ENCODE results near the gene KLHL22. TPM values are rescaled to one million over a fixed set of nuclear protein-coding genes. Genes with fewer than 3 reads are reported as not detected.

The KLHL22 gene
- total and polyA plus RNA-seq, 2 donors (not counting 3 experiments of a cell fraction or from before 2014, with no cell fraction given), result 24.2 to 33.6 TPM

GRCh38 chr22:20427104-20427944 lies 68.3 kb downstream of the KLHL22 start:
- H3K4me2 ChIP-seq (ENCODE audit: insufficient read depth, low read length), result no peak overlapping the region
- peaks cover 2% of the 10 kb centered on the region for H4K20me1 ChIP-seq (replicated peaks; ENCODE audit: control insufficient read depth, extremely low read depth, insufficient read depth, low read length)
- DNase-seq (ENCODE audit: low read depth, low spot score) (no peak), FAIRE-seq (no peak)
- H3K27me3 ChIP-seq (ENCODE audit: control insufficient read depth in 2 of 2, insufficient read depth in 2 of 2, low read length in 2 of 2), result no peaks in the 10 kb centered on the region
- H3K9ac ChIP-seq (replicated peaks; ENCODE audit: extremely low read depth, insufficient read depth, low read length), result no peak overlapping the region
- H3K4me1 ChIP-seq (ENCODE audit: control insufficient read depth, extremely low read depth, insufficient read depth, low read length), result peaks cover 4% of the 10 kb centered on the region
- H3K27ac ChIP-seq (ENCODE audit: insufficient read depth, low read depth, low read length), result no peak overlapping the region
- no peaks in the 10 kb centered on the region for H3K79me2 ChIP-seq (ENCODE audit: control insufficient read depth, insufficient read depth, low read length)
- intact Hi-C loops (cut with micrococcal nuclease) (no loop called here), dilution Hi-C loops (cut with MboI; ENCODE audit: extremely low pct_ligation_motif_present, low sequenced_read_pairs) (no loop called here)
- no peaks in the 10 kb centered on the region for H3K9me3 ChIP-seq (replicated peaks; ENCODE audit: control insufficient read depth, insufficient read depth, low read length)
- H3K36me3 ChIP-seq (ENCODE audit: control insufficient read depth in 2 of 2, extremely low read depth in 1 of 2, insufficient read depth in 2 of 2, low read length in 2 of 2), result peaks cover 4 to 18% of the 10 kb centered on the region in 2 experiments
- no peaks in the 10 kb centered on the region for H3K9me1 ChIP-seq (replicated peaks; ENCODE audit: control insufficient read depth, extremely low read depth, insufficient read depth, low read length)
- no TSS peak for BruUV-seq (replicated peaks)
- TF ChIP-seq MYC (IDR thresholded peaks at IDR 0.05; ENCODE audit: low read depth, low read length) (no peak), MAX (IDR thresholded peaks at IDR 0.05; ENCODE audit: insufficient read depth, insufficient read length) (no peak), EZH2 (IDR thresholded peaks at IDR 0.05; ENCODE audit: borderline replicate concordance, low read depth, low read length, severe bottlenecking) (no peak), POLR2AphosphoS5 (IDR thresholded peaks at IDR 0.05; ENCODE audit: insufficient read depth, low read depth, low read length) (no peak), GATA2 (IDR thresholded peaks at IDR 0.05; ENCODE audit: insufficient read depth, insufficient read length, low read depth, low read length) (no peak), FOS (IDR thresholded peaks at IDR 0.05; ENCODE audit: borderline replicate concordance, insufficient read depth, low read length) (no peak)
- ChIA-PET POLR2A (no interaction called here), CTCF (interaction anchor here (1.0 to 2.6 kb wide), 2 partner anchors 9 to 29 kb away, joined by 3 to 23 read pairs; no protein-coding TSS in a partner anchor)
- H3K4me3 ChIP-seq (replicated peaks in 1 of 3; ENCODE audit: insufficient read depth in 1 of 3, low read depth in 1 of 3, low read length in 3 of 3), result no peak overlapping the region
- H2AFZ ChIP-seq (ENCODE audit: low read depth, low read length), result no peak overlapping the region

- H3K4me1 ChIP-seq (ENCODE audit: control insufficient read depth, extremely low read depth, insufficient read depth, low read length), result peaks cover 2% of the 10 kb centered on the region
Observed at GRCh38 chr22:20426259-20426615, 69.4 kb downstream of the KLHL22 start.

More at GRCh38 chr22:20426259-20426615, 69.4 kb downstream of the KLHL22 start:
- dilution Hi-C loops (cut with MboI; ENCODE audit: extremely low pct_ligation_motif_present, low sequenced_read_pairs) (no loop called here), intact Hi-C loops (cut with micrococcal nuclease) (no loop called here)
- BruUV-seq (replicated peaks), result no TSS peak
- H3K4me3 ChIP-seq (replicated peaks in 1 of 3; ENCODE audit: insufficient read depth in 1 of 3, low read depth in 1 of 3, low read length in 3 of 3), result no peak overlapping the region
- TF ChIP-seq EZH2 (IDR thresholded peaks at IDR 0.05; ENCODE audit: borderline replicate concordance, low read depth, low read length, severe bottlenecking), result no peak
- TF ChIP-seq POLR2AphosphoS5 (IDR thresholded peaks at IDR 0.05; ENCODE audit: insufficient read depth, low read depth, low read length), result no peak
- no peak for TF ChIP-seq MYC (IDR thresholded peaks at IDR 0.05; ENCODE audit: low read depth, low read length)
- CTCF ChIA-PET, result interaction anchor here (2.6 kb wide), 1 partner anchor 8 kb away, joined by 23 read pairs; no protein-coding TSS in a partner anchor
- no peaks in the 10 kb centered on the region for H3K9me1 ChIP-seq (replicated peaks; ENCODE audit: control insufficient read depth, extremely low read depth, insufficient read depth, low read length)
- no peaks in the 10 kb centered on the region for H3K27me3 ChIP-seq (ENCODE audit: control insufficient read depth in 2 of 2, insufficient read depth in 2 of 2, low read length in 2 of 2)
- H3K9me3 ChIP-seq (replicated peaks; ENCODE audit: control insufficient read depth, insufficient read depth, low read length), result no peaks in the 10 kb centered on the region
- no peak overlapping the region for H3K9ac ChIP-seq (replicated peaks; ENCODE audit: extremely low read depth, insufficient read depth, low read length)
- no peak overlapping the region for H3K4me2 ChIP-seq (ENCODE audit: insufficient read depth, low read length)
- FAIRE-seq (no peak), DNase-seq (ENCODE audit: low read depth, low spot score) (no peak)
- H2AFZ ChIP-seq (ENCODE audit: low read depth, low read length), result no peak overlapping the region
- no peak overlapping the region for H3K27ac ChIP-seq (ENCODE audit: insufficient read depth, low read depth, low read length)
- no peaks in the 10 kb centered on the region for H3K79me2 ChIP-seq (ENCODE audit: control insufficient read depth, insufficient read depth, low read length)
- peaks cover 4 to 18% of the 10 kb centered on the region in 2 experiments for H3K36me3 ChIP-seq (ENCODE audit: control insufficient read depth in 2 of 2, extremely low read depth in 1 of 2, insufficient read depth in 2 of 2, low read length in 2 of 2)
- POLR2A ChIA-PET, result no interaction called here
- no peaks in the 10 kb centered on the region for H4K20me1 ChIP-seq (replicated peaks; ENCODE audit: control insufficient read depth, extremely low read depth, insufficient read depth, low read length)

All from endothelial cell of umbilical vein (primary cell).